ENCODE measurements around the gene RPTOR. TPM values are rescaled to one million over a fixed set of nuclear protein-coding genes. Genes with fewer than 3 reads are reported as not detected.

The RPTOR gene
- polyA plus RNA-seq, 1 of the 3 experiments (the other 2 are of a cell fraction), result 14.9 TPM

DNA sequence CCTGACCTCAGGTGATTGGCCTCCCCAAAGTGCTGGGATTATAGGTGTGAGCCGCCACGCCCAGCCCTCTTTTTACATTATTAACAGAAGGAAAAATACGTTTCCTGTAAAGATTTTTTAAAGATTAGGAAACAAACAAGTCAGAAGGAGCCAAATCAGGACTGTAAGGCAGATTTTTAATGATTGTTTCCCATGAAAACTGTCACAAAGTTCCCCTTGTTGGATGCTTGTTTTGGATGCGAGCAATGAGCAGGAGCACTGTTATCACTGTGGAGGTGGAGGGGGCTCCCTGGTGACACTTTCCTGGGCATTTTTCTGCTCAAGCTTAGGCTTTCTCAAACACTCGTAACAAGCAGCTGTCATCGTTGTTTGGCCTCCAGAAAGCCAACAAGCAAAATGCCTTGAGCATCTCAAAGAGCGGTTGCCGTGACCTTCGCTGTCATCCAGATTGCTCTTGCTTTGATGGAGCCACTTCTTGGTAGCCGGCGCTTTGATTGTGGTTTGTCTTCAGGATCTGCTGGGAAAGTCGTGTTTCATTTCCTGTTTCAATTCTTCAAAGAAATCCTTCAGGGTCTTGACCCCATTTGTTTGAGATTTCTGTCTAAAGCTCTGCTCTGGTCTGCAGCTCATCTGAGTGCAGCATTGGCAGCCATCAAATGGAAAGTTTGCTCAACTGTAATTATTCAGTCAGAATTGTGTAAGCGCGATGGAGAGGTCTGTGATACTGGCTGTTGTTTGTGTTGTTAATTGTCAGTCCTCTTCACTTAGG lies 128.7 kb downstream of the RPTOR start:
- CTCF ChIA-PET, result interaction anchor here (1.0 to 1.3 kb wide), 2 partner anchors 15 to 98 kb away, joined by 3 to 4 read pairs; no protein-coding TSS in a partner anchor
- H3K9me3 ChIP-seq, result no peaks in the 10 kb centered on the region
- H3K27ac ChIP-seq (ENCODE audit: low read depth in 2 of 2, low read length in 1 of 2), result no peak overlapping the region
- TF ChIP-seq, protein P1, sequence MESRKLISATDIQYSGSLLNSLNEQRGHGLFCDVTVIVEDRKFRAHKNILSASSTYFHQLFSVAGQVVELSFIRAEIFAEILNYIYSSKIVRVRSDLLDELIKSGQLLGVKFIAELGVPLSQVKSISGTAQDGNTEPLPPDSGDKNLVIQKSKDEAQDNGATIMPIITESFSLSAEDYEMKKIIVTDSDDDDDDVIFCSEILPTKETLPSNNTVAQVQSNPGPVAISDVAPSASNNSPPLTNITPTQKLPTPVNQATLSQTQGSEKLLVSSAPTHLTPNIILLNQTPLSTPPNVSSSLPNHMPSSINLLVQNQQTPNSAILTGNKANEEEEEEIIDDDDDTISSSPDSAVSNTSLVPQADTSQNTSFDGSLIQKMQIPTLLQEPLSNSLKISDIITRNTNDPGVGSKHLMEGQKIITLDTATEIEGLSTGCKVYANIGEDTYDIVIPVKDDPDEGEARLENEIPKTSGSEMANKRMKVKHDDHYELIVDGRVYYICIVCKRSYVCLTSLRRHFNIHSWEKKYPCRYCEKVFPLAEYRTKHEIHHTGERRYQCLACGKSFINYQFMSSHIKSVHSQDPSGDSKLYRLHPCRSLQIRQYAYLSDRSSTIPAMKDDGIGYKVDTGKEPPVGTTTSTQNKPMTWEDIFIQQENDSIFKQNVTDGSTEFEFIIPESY (IDR thresholded peaks at IDR 0.05; ENCODE audit: borderline replicate concordance, low read depth), result no peak
- TF ChIP-seq NFIC (IDR thresholded peaks at IDR 0.05; ENCODE audit: borderline replicate concordance), result no peak
- H3K4me2 ChIP-seq, result no peak overlapping the region
- no peaks in the 10 kb centered on the region for H3K9me2 ChIP-seq
- no peak overlapping the region for H2AFZ ChIP-seq (ENCODE audit: low read depth)
- H3K4me1 ChIP-seq (ENCODE audit: control insufficient read depth in 1 of 2, insufficient read depth in 2 of 2, low read depth in 1 of 2, low read length in 1 of 2), result peaks cover 0 to 7% of the 10 kb centered on the region in 2 experiments; a peak in 1 of 4 replicates
- H3K4me3 ChIP-seq (ENCODE audit: low read depth in 2 of 2, low read length in 1 of 2), result no peak overlapping the region
- peaks cover 34% of the 10 kb centered on the region for H3K79me2 ChIP-seq (ENCODE audit: insufficient read depth)
- peaks cover 3% of the 10 kb centered on the region for H3F3A ChIP-seq (replicated peaks; ENCODE audit: insufficient read depth)
- no peaks in the 10 kb centered on the region for H4K20me1 ChIP-seq (ENCODE audit: insufficient read depth)
- POLR2A ChIA-PET, result no interaction called here
- H3K36me3 ChIP-seq (replicated peaks in 1 of 2; ENCODE audit: control insufficient read depth in 1 of 2, insufficient read depth in 2 of 2, low read length in 1 of 2), result no peaks in the 10 kb centered on the region
- no peaks in the 10 kb centered on the region for H3K27me3 ChIP-seq (ENCODE audit: insufficient read depth)
- 95% methylated on average over 14 of the region's 14 CpGs for WGBS (ENCODE audit: low lambda C conversion rate)
- no peak for DNase-seq
- H3K9ac ChIP-seq, result no peak overlapping the region

DNA sequence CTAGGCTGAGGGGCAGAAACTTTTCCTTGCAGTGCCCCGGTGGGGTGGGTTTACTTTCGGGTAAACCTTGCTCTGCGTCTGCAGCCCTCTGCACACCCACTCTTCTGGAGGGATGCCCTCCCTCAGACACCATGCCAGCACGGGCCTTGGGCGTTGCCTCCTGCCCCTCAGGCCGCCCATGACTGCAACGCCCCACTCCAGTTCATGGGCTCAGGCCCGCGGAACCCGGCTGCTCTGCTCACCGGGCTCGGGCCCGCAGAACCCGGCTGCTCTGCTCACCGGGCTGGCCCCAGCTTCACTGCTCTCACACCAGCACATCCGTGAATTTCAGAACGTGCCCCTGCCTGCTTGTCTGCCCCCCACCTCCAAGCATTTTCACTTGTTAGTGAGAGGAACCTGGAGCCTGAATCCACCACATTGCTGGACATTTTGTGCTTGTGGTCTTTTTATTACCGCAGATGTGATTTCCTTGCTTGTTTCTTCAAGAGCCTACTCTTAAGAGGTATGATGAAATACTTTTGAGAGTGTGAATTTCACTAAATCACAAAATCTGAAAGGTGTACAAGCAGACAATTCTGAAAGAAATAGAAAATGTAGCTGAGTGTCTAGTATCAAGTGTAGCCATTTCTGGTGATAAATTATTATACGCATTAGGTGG lies 130.9 kb downstream of the RPTOR start:
- Histone ChIP-seq H4K20me1 (ENCODE audit: insufficient read depth) (peaks cover 16% of the 10 kb centered on the region; the same call in 1 of the 2 replicates), H2AFZ (ENCODE audit: low read depth) (no peak overlapping the region), H3K36me3 (replicated peaks in 1 of 2; ENCODE audit: control insufficient read depth in 1 of 2, insufficient read depth in 2 of 2, low read length in 1 of 2) (no peaks in the 10 kb centered on the region), H3K4me3 (ENCODE audit: low read depth in 2 of 2, low read length in 1 of 2) (no peak overlapping the region), H3F3A (replicated peaks; ENCODE audit: insufficient read depth) (peaks cover 3% of the 10 kb centered on the region), H3K9me3 (no peaks in the 10 kb centered on the region), H3K9me2 (no peaks in the 10 kb centered on the region), H3K79me2 (ENCODE audit: insufficient read depth) (peaks cover 29% of the 10 kb centered on the region), H3K4me1 (ENCODE audit: control insufficient read depth in 1 of 2, insufficient read depth in 2 of 2, low read depth in 1 of 2, low read length in 1 of 2) (peaks cover 0 to 7% of the 10 kb centered on the region in 2 experiments; a peak in 1 of 4 replicates), H3K27me3 (ENCODE audit: insufficient read depth) (no peaks in the 10 kb centered on the region), H3K27ac (ENCODE audit: low read depth in 2 of 2, low read length in 1 of 2) (no peak overlapping the region), H3K4me2 (no peak overlapping the region), H3K9ac (no peak overlapping the region)
- POLR2A ChIA-PET, result no interaction called here
- DNase-seq, result no peak
- WGBS (ENCODE audit: low lambda C conversion rate), result 92% methylated on average over 15 of the region's 19 CpGs
- CTCF ChIA-PET, result interaction anchor here (1.3 to 2.2 kb wide), 3 partner anchors 13 to 248 kb away, joined by 4 to 6 read pairs (median 5); no protein-coding TSS in a partner anchor
- TF ChIP-seq YY1 (IDR thresholded peaks at IDR 0.05; ENCODE audit: low read depth), result no peak
- no peak for TF ChIP-seq EP300 (IDR thresholded peaks at IDR 0.05; ENCODE audit: borderline replicate concordance in 1 of 2, low read depth in 1 of 2, low read length in 1 of 2)
- TF ChIP-seq MEF2A (IDR thresholded peaks at IDR 0.05; ENCODE audit: borderline replicate concordance, low read depth), result no peak
- TF ChIP-seq TAF1 (IDR thresholded peaks at IDR 0.05; ENCODE audit: borderline replicate concordance, low read depth, low read length), result no peak
- no peak for TF ChIP-seq NRF1 (IDR thresholded peaks at IDR 0.05; ENCODE audit: low read depth, low read length)
- TF ChIP-seq FOXJ3 (CRISPR knock-in tag; IDR thresholded peaks at IDR 0.05), result no peak
- TF ChIP-seq POLR2AphosphoS5 (IDR thresholded peaks at IDR 0.05; ENCODE audit: low read depth, low read length), result no peak
- TF ChIP-seq FOXM1 (IDR thresholded peaks at IDR 0.05; ENCODE audit: low read depth), result no peak
- TF ChIP-seq, protein P2, sequence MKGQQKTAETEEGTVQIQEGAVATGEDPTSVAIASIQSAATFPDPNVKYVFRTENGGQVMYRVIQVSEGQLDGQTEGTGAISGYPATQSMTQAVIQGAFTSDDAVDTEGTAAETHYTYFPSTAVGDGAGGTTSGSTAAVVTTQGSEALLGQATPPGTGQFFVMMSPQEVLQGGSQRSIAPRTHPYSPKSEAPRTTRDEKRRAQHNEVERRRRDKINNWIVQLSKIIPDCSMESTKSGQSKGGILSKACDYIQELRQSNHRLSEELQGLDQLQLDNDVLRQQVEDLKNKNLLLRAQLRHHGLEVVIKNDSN (IDR thresholded peaks at IDR 0.05; ENCODE audit: borderline replicate concordance, low read depth), result no peak
- TF ChIP-seq SIN3A (IDR thresholded peaks at IDR 0.05; ENCODE audit: borderline replicate concordance, low read depth, low read length), result no peak
- no peak for TF ChIP-seq TCF12 (IDR thresholded peaks at IDR 0.05)
- TF ChIP-seq, protein P3, sequence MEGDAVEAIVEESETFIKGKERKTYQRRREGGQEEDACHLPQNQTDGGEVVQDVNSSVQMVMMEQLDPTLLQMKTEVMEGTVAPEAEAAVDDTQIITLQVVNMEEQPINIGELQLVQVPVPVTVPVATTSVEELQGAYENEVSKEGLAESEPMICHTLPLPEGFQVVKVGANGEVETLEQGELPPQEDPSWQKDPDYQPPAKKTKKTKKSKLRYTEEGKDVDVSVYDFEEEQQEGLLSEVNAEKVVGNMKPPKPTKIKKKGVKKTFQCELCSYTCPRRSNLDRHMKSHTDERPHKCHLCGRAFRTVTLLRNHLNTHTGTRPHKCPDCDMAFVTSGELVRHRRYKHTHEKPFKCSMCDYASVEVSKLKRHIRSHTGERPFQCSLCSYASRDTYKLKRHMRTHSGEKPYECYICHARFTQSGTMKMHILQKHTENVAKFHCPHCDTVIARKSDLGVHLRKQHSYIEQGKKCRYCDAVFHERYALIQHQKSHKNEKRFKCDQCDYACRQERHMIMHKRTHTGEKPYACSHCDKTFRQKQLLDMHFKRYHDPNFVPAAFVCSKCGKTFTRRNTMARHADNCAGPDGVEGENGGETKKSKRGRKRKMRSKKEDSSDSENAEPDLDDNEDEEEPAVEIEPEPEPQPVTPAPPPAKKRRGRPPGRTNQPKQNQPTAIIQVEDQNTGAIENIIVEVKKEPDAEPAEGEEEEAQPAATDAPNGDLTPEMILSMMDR (IDR thresholded peaks at IDR 0.05), result no peak
- TF ChIP-seq, protein P1 (IDR thresholded peaks at IDR 0.05; ENCODE audit: borderline replicate concordance, low read depth), result no peak
- TF ChIP-seq, protein P4, sequence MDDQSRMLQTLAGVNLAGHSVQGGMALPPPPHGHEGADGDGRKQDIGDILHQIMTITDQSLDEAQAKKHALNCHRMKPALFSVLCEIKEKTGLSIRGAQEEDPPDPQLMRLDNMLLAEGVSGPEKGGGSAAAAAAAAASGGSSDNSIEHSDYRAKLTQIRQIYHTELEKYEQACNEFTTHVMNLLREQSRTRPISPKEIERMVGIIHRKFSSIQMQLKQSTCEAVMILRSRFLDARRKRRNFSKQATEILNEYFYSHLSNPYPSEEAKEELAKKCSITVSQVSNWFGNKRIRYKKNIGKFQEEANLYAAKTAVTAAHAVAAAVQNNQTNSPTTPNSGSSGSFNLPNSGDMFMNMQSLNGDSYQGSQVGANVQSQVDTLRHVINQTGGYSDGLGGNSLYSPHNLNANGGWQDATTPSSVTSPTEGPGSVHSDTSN (IDR thresholded peaks at IDR 0.05), result no peak
- TF ChIP-seq, protein P5, sequence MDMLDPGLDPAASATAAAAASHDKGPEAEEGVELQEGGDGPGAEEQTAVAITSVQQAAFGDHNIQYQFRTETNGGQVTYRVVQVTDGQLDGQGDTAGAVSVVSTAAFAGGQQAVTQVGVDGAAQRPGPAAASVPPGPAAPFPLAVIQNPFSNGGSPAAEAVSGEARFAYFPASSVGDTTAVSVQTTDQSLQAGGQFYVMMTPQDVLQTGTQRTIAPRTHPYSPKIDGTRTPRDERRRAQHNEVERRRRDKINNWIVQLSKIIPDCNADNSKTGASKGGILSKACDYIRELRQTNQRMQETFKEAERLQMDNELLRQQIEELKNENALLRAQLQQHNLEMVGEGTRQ (IDR thresholded peaks at IDR 0.05; ENCODE audit: borderline replicate concordance, low read depth, low read length), result no peak
